ENCODE data around the gene PARN. TPM values are rescaled to one million over a fixed set of nuclear protein-coding genes. Genes with fewer than 3 reads are reported as not detected.

Gene PARN
- total RNA-seq, 2 experiments from 2014 or later = 27.4 to 28.2 TPM

GRCh38 chr16:14572535-14572934 is 57.5 kb downstream of the PARN start:
- H3K4me3 ChIP-seq (ENCODE audit: low read length) = no peak overlapping the region
- peaks cover 0 to 8% of the 10 kb centered on the region in 2 experiments for H3K9me3 ChIP-seq (ENCODE audit: control insufficient read depth in 1 of 2, insufficient read depth in 1 of 2, low read length in 2 of 2)
- no peak for ATAC-seq (ENCODE audit: poor library complexity)
- H3K27ac ChIP-seq (ENCODE audit: low read depth in 1 of 2, low read length in 2 of 2) = no peak overlapping the region
- H3K4me3 Mint-ChIP-seq = no peak overlapping the region
- ChIA-PET CTCF (no interaction called here), POLR2A (no interaction called here)
- no peaks in the 10 kb centered on the region for H3K27me3 Mint-ChIP-seq
- no peaks in the 10 kb centered on the region for H3K4me1 Mint-ChIP-seq (ENCODE audit: low read depth)
- no peak for DNase-seq
- TF ChIP-seq CTCF (IDR thresholded peaks at IDR 0.05) = no peak
- no peak overlapping the region for H3K27ac Mint-ChIP-seq
- no peaks in the 10 kb centered on the region for H3K9me3 Mint-ChIP-seq
- peaks cover 65% of the 10 kb centered on the region for H3K36me3 Mint-ChIP-seq (ENCODE audit: low read depth)
- H3K27me3 ChIP-seq (ENCODE audit: control insufficient read depth in 1 of 2, insufficient read depth in 2 of 2, low read length in 2 of 2) = no peaks in the 10 kb centered on the region
- peaks cover 21% of the 10 kb centered on the region for H3K36me3 ChIP-seq (ENCODE audit: insufficient read depth, low read length)
- intact Hi-C loops (cut with DNase I, micrococcal nuclease) = no loop called here
- no peaks in the 10 kb centered on the region for H3K4me1 ChIP-seq (ENCODE audit: insufficient read depth, low read length)

GRCh38 chr16:14569213-14569612 is 60.8 kb downstream of the PARN start:
- H3K9me3 Mint-ChIP-seq = no peaks in the 10 kb centered on the region
- peaks cover 23% of the 10 kb centered on the region for H3K4me1 Mint-ChIP-seq (ENCODE audit: low read depth)
- H3K27me3 ChIP-seq (ENCODE audit: control insufficient read depth in 1 of 2, insufficient read depth in 2 of 2, low read length in 2 of 2) = no peaks in the 10 kb centered on the region
- peaks cover 3% of the 10 kb centered on the region for H3K36me3 ChIP-seq (ENCODE audit: insufficient read depth, low read length)
- peaks cover 3% of the 10 kb centered on the region for H3K4me1 ChIP-seq (ENCODE audit: insufficient read depth, low read length)
- no peak overlapping the region for H3K27ac Mint-ChIP-seq
- no peak overlapping the region for H3K4me3 Mint-ChIP-seq
- H3K27me3 Mint-ChIP-seq = no peaks in the 10 kb centered on the region
- ChIA-PET CTCF (no interaction called here), POLR2A (interaction anchor here (0.7 kb wide), 1 partner anchor 23 kb away, joined by 3 read pairs; no protein-coding TSS in a partner anchor)
- TF ChIP-seq CTCF (IDR thresholded peaks at IDR 0.05) = no peak
- no peaks in the 10 kb centered on the region for H3K9me3 ChIP-seq (ENCODE audit: control insufficient read depth in 1 of 2, insufficient read depth in 1 of 2, low read length in 2 of 2)
- H3K4me3 ChIP-seq (ENCODE audit: low read length) = no peak overlapping the region
- H3K27ac ChIP-seq (ENCODE audit: low read depth in 1 of 2, low read length in 2 of 2) = no peak overlapping the region
- DNase-seq (no peak), ATAC-seq (ENCODE audit: poor library complexity) (no peak)
- intact Hi-C loops (cut with DNase I, micrococcal nuclease) = no loop called here
- H3K36me3 Mint-ChIP-seq (ENCODE audit: low read depth) = peaks cover 50% of the 10 kb centered on the region

- H3K27ac Mint-ChIP-seq = no peak overlapping the region
- no peaks in the 10 kb centered on the region for H3K9me3 Mint-ChIP-seq
- ChIA-PET CTCF (no interaction called here), POLR2A (no interaction called here)
- Histone ChIP-seq H3K4me3 (ENCODE audit: low read length) (no peak overlapping the region), H3K4me1 (ENCODE audit: insufficient read depth, low read length) (peaks cover 4% of the 10 kb centered on the region), H3K36me3 (ENCODE audit: insufficient read depth, low read length) (peaks cover 4% of the 10 kb centered on the region), H3K27me3 (ENCODE audit: control insufficient read depth in 1 of 2, insufficient read depth in 2 of 2, low read length in 2 of 2) (no peaks in the 10 kb centered on the region), H3K27ac (ENCODE audit: low read depth in 1 of 2, low read length in 2 of 2) (no peak overlapping the region), H3K9me3 (ENCODE audit: control insufficient read depth in 1 of 2, insufficient read depth in 1 of 2, low read length in 2 of 2) (no peaks in the 10 kb centered on the region)
- H3K4me3 Mint-ChIP-seq = no peak overlapping the region
- peaks cover 35% of the 10 kb centered on the region for H3K36me3 Mint-ChIP-seq (ENCODE audit: low read depth)
- ATAC-seq (ENCODE audit: poor library complexity) (no peak), DNase-seq (no peak)
- no peaks in the 10 kb centered on the region for H3K27me3 Mint-ChIP-seq
- intact Hi-C loops (cut with DNase I, micrococcal nuclease) = no loop called here
- H3K4me1 Mint-ChIP-seq (ENCODE audit: low read depth) = peaks cover 36% of the 10 kb centered on the region
- TF ChIP-seq CTCF (IDR thresholded peaks at IDR 0.05) = no peak
These were observed 63.5 kb downstream of the PARN start for GRCh38 chr16:14566599-14566998.

All from CD4-positive, alpha-beta T cell (primary cell).